ENCODE results near the gene ZBTB2.

- TF ChIP-seq, protein P1, sequence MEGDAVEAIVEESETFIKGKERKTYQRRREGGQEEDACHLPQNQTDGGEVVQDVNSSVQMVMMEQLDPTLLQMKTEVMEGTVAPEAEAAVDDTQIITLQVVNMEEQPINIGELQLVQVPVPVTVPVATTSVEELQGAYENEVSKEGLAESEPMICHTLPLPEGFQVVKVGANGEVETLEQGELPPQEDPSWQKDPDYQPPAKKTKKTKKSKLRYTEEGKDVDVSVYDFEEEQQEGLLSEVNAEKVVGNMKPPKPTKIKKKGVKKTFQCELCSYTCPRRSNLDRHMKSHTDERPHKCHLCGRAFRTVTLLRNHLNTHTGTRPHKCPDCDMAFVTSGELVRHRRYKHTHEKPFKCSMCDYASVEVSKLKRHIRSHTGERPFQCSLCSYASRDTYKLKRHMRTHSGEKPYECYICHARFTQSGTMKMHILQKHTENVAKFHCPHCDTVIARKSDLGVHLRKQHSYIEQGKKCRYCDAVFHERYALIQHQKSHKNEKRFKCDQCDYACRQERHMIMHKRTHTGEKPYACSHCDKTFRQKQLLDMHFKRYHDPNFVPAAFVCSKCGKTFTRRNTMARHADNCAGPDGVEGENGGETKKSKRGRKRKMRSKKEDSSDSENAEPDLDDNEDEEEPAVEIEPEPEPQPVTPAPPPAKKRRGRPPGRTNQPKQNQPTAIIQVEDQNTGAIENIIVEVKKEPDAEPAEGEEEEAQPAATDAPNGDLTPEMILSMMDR (conservative IDR thresholded peaks at IDR 0.05; ENCODE audit: low read depth, low read length) = 0 out of 2 replicates have a peak, but pooled peaks have one; percentile 6
- TF ChIP-seq POLR2A (IDR thresholded peaks at IDR 0.05; ENCODE audit: low read depth, low read length) (no peak), RFX5 (IDR thresholded peaks at IDR 0.05; ENCODE audit: low read depth, low read length) (no peak)
- TF ChIP-seq, protein P2, sequence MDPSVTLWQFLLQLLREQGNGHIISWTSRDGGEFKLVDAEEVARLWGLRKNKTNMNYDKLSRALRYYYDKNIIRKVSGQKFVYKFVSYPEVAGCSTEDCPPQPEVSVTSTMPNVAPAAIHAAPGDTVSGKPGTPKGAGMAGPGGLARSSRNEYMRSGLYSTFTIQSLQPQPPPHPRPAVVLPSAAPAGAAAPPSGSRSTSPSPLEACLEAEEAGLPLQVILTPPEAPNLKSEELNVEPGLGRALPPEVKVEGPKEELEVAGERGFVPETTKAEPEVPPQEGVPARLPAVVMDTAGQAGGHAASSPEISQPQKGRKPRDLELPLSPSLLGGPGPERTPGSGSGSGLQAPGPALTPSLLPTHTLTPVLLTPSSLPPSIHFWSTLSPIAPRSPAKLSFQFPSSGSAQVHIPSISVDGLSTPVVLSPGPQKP (IDR thresholded peaks at IDR 0.05; ENCODE audit: borderline replicate concordance, low read depth, low read length) = no peak
Observed at GRCh38 chr6:151430886-151431285, 39.5 kb upstream of the ZBTB2 start.

Measured in IMR-90 (cell line).